Hematopoietic multipotent progenitor cell treated with erythropoietin and hydrocortisone succinate and interleukin-3 and kit ligand, for 17 days (in vitro differentiated cells): ENCODE data around the gene MISP.
"Not testable (repeated sequence)": the region's sequence is repeated elsewhere in the genome, so short reads cannot be mapped to it uniquely, and the experiment has no call there.

Source experiments
- DNase-seq: peaks from one replicate; pipeline ENCODE4 v3.0.0-alpha.2; 2015; ENCODE audit warnings: low spot score

Gene MISP

GRCh38 chr19:750640-751423 is at the start of gene MISP:
TSS of gene MISP (plus strand) at chr19:751112. CDS start at chr19:756947, 5,835 bp downstream.
- DNase-seq, result no peak

GRCh38 chr19:702847-703246 is 48.1 kb upstream of the MISP start:
- DNase-seq, result not testable (repeated sequence)

- no peak for DNase-seq
Observed at GRCh38 chr19:703329-703650, 47.6 kb upstream of the MISP start.

- DNase-seq, result peak; percentile 64
Observed at GRCh38 chr19:703651-704446, 47.1 kb upstream of the MISP start.

- DNase-seq, result no peak
Observed at GRCh38 chr19:704447-704741, 46.5 kb upstream of the MISP start.

GRCh38 chr19:708154-709143 is 42.5 kb upstream of the MISP start, which contains the start of gene PALM:
TSS of gene PALM (plus strand) at chr19:708935. CDS start at chr19:709147, 212 bp downstream.
- no peak for DNase-seq

- no peak for DNase-seq
Observed at GRCh38 chr19:709196-709964, 41.5 kb upstream of the MISP start.

GRCh38 chr19:709965-710571 is 40.8 kb upstream of the MISP start:
- no peak for DNase-seq

- no peak for DNase-seq
Observed at GRCh38 chr19:710767-711166, 40.1 kb upstream of the MISP start.

GRCh38 chr19:711254-711653 is 39.7 kb upstream of the MISP start:
- DNase-seq, result no peak

GRCh38 chr19:715347-715746 is 35.6 kb upstream of the MISP start:
- DNase-seq, result no peak

GRCh38 chr19:718251-718951 is 32.5 kb upstream of the MISP start:
- DNase-seq, result no peak

- DNase-seq, result no peak
Observed at GRCh38 chr19:718991-719512, 31.9 kb upstream of the MISP start.

- DNase-seq, result no peak
Observed at GRCh38 chr19:719636-720344, 31.1 kb upstream of the MISP start.

- DNase-seq, result no peak
Observed at GRCh38 chr19:720345-721160, 30.4 kb upstream of the MISP start.

- DNase-seq, result no peak
Observed at GRCh38 chr19:722553-723101, 28.3 kb upstream of the MISP start.

- no peak for DNase-seq
Observed at GRCh38 chr19:723247-723646, 27.7 kb upstream of the MISP start.

GRCh38 chr19:723714-724113 is 27.2 kb upstream of the MISP start:
- DNase-seq, result no peak
